Measurements from ENCODE around the gene FRMD1. TPM values are rescaled to one million over a fixed set of nuclear protein-coding genes. Genes with fewer than 3 reads are reported as not detected.

Gene FRMD1
- total and polyA plus RNA-seq, 2 of the 8 experiments (the other 6 are each of a cell fraction or from before 2014, with no cell fraction given), result 0.36 TPM; not detected in 1

- Histone ChIP-seq H3K4ac (replicated peaks; ENCODE audit: insufficient read length, low read depth, low read length) (no peak overlapping the region), H4K5ac (ENCODE audit: insufficient read length, low read depth, low read length) (no peak overlapping the region), H3K9ac (replicated peaks in 1 of 4; ENCODE audit: extremely low read depth in 1 of 4, low read depth in 3 of 4, low read length in 3 of 4) (no peak overlapping the region), H3K79me1 (ENCODE audit: low read depth, low read length) (no peaks in the 10 kb centered on the region), H3K36me3 (ENCODE audit: control insufficient read depth in 2 of 4, insufficient read depth in 4 of 4, low read length in 3 of 4) (peaks cover 0 to 2% (median 0%) of the 10 kb centered on the region in 4 experiments; a peak in 2 of 8 replicates), H3K4me3 (ENCODE audit: extremely low read depth in 1 of 4, insufficient read depth in 2 of 4, low read depth in 3 of 4, low read length in 4 of 4) (no peak overlapping the region), H2BK15ac (ENCODE audit: low read length) (no peak overlapping the region), H2AK5ac (ENCODE audit: low read depth, low read length) (no peak overlapping the region), H3K14ac (ENCODE audit: insufficient read length) (no peak overlapping the region), H3K9me3 (ENCODE audit: insufficient read depth in 2 of 2, low read depth in 1 of 2, low read length in 1 of 2) (peaks cover 22 to 34% of the 10 kb centered on the region in 2 experiments), H3K27ac (ENCODE audit: low read depth, low read length) (no peak overlapping the region), H2BK20ac (ENCODE audit: low read length) (no peak overlapping the region), H3K4me1 (replicated peaks in 1 of 4; ENCODE audit: control insufficient read depth in 3 of 4, insufficient read depth in 4 of 4, low read length in 3 of 4) (no peaks in the 10 kb centered on the region), H4K20me1 (replicated peaks in 1 of 2; ENCODE audit: control insufficient read depth in 1 of 2, insufficient read depth in 2 of 2, low read length in 2 of 2) (no peaks in the 10 kb centered on the region), H3K79me2 (ENCODE audit: control insufficient read depth in 1 of 2, insufficient read depth in 2 of 2, low read length in 2 of 2) (no peaks in the 10 kb centered on the region), H2BK5ac (ENCODE audit: low read depth, low read length) (no peak overlapping the region), H2BK12ac (ENCODE audit: low read depth, low read length) (no peak overlapping the region), H3K27me3 (replicated peaks in 1 of 4; ENCODE audit: control insufficient read depth in 3 of 4, extremely low read depth in 1 of 4, insufficient read depth in 3 of 4, low read length in 3 of 4) (no peaks in the 10 kb centered on the region), H3K23me2 (ENCODE audit: low read depth, low read length) (no peaks in the 10 kb centered on the region), H4K91ac (replicated peaks; ENCODE audit: insufficient read length, low read length) (no peak overlapping the region), H3K4me2 (ENCODE audit: insufficient read depth in 1 of 2, low read depth in 2 of 2, low read length in 2 of 2) (no peak overlapping the region), H2AFZ (ENCODE audit: low read length) (no peak overlapping the region), H2BK120ac (replicated peaks; ENCODE audit: low read depth, low read length) (no peak overlapping the region), H3K18ac (ENCODE audit: extremely low read depth, low read length) (no peak overlapping the region), H4K8ac (ENCODE audit: extremely low read depth, insufficient read depth, low read length) (no peak overlapping the region), H3K23ac (ENCODE audit: insufficient read length) (no peak overlapping the region), H3K56ac (replicated peaks; ENCODE audit: insufficient read length, low read depth, low read length) (no peak overlapping the region)
- 91% methylated on average over 19 of the region's 21 CpGs; no CpG with 5 or more reads in 1 of the 2 experiments for WGBS, 2 experiments (ENCODE audit: extremely low coverage in 1 of 2, insufficient coverage in 1 of 2, insufficient read length in 1 of 2, insufficient replicate concordance in 2 of 2, low coverage in 1 of 2, low lambda C conversion rate in 2 of 2, missing lambda C conversion rate in 1 of 2)
- FAIRE-seq (no peak), DNase-seq (ENCODE audit: low read depth in 1 of 2, low spot score in 2 of 2) (no peak)
- ChIA-PET CTCF (ENCODE audit: partially characterized antibody) (interaction anchor here (1.1 to 2.6 kb wide), 3 partner anchors 18 to 76 kb away, joined by 3 to 8 read pairs (median 3); no protein-coding TSS in a partner anchor), POLR2A (ENCODE audit: partially characterized antibody) (no interaction called here)
- no peak for TF ChIP-seq CHD1 (IDR thresholded peaks at IDR 0.05; ENCODE audit: low read depth, low read length)
- TF ChIP-seq, protein P1, sequence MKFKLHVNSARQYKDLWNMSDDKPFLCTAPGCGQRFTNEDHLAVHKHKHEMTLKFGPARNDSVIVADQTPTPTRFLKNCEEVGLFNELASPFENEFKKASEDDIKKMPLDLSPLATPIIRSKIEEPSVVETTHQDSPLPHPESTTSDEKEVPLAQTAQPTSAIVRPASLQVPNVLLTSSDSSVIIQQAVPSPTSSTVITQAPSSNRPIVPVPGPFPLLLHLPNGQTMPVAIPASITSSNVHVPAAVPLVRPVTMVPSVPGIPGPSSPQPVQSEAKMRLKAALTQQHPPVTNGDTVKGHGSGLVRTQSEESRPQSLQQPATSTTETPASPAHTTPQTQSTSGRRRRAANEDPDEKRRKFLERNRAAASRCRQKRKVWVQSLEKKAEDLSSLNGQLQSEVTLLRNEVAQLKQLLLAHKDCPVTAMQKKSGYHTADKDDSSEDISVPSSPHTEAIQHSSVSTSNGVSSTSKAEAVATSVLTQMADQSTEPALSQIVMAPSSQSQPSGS (IDR thresholded peaks at IDR 0.05; ENCODE audit: low read length), result no peak
- TF ChIP-seq GABPA (IDR thresholded peaks at IDR 0.05; ENCODE audit: borderline replicate concordance, insufficient read depth, low read length), result no peak
- no peak for TF ChIP-seq SIRT6 (IDR thresholded peaks at IDR 0.05; ENCODE audit: low read length)
Observed at GRCh38 chr6:168043848-168044415, 35.1 kb downstream of the FRMD1 start.
